SKM-1 (cell line): ENCODE results near the gene LSM4.

Source experiments
- DNase-seq: peaks from one replicate; lab custom pipeline; 2025; ENCODE audit not compliant: unreplicated experiment; lab: John Stamatoyannopoulos, UW

LSM4 gene

DNA sequence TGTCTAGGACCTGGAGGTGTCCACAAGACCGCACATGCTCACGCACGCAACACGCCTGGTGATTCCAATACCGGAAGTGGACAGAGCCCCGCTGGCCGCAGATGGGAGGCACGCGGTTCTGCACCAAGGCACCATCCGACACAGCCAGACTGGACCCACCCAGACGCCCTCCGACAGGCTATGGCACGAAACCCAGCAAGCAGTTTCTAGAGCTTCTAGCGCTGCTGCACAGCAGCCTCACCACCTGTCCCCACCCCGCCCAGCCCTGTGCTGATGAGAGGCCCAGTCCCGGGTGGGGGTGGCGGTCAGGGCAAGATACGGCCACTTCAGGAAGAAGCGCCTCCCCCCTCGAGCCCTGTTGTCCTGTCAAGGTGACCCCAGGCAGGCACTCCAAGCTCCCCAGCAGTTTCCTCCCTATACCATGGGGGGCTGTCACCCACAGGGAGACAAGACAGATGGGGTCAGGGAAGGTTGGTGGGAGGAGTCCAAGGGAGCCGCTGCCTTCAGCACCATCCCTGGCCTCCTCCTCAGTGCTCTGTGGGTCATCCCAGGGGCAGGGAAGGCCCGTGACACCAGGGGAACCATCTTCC lies 11.3 kb downstream of the LSM4 start:
- no peak for DNase-seq

DNA sequence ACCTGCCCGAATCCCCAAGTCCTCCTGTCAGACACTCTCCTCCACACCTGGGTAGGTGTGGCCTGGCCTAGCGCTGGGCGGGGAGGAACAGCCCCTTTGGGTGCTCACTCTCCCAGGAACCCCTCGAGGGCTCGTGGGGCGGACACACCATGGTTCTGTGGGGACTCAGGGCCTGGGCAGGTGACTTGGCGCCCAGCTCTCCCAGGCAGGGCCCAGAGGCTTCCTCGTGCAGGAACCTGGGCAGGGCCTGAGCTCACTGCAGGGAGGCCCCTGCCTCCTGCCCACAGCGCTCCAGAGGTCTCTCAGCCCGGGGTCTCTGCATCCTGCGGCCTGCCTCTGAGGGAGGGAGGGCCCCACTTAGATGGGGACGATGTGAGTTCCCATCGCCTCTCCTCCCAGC lies 11.9 kb downstream of the LSM4 start:
- no peak for DNase-seq

DNA sequence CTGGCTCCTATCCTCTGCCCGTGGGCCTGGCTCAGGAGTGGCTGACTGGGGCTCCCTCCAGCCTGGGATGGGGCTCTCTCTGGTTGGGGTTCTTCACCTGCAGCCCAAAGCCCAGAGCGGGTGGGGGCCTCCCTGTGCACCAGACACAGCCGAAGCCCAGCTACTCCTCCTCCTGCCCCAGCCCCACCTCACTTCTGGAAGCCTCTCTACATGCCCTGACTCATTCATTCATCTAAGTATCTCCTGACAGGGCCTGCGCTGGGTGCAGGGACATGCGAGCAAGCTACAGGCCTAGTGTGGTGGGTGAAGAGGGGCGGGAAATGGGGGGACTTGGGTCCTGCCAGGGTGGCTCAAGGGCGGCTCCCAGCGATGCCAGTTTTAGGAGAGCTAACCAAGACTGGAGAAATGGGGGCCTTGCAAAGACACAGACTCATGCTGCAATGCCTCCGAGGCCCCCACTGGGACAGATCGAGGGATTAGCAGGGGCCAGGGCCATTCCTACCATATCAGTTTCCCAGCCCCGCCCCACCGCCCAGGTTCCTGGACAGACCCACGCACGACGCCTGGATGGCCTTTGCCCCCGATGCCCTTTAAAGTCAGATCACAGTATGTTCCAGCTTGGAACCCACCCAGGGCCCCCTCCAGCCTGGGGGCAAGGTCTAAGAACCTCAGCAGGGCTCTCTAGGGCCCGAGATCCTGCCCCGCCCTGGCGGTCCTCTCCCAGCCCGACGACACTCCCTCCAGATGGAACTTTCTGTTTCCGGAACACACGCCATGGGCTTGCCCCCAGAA lies 12.6 kb downstream of the LSM4 start:
- no peak for DNase-seq

DNA sequence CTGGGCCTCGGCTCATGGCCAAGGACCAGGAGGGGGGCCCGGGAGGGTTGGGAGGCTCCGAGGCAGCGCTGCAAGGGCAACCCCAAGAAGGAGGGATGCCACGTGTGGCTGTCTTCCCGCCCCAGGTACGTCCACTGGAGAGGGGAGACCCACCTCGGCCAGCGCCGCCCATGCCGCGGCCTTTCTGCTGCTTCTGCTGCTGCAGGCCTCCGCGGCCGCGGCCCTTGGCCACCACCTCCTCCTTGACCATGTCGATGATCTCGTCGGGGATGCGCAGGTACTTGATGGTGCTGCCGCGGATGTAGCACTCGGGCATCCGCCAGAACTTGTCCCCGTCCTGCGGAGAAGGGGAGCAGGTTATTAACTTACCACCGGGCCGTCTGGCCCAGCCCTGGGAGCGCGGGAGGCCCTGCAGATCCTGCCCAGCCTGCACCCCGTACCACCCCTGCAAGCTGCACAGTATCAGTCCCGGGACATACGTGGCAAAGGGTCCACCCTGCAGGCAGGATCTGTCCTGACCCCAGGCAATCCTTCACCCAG lies 13.3 kb downstream of the LSM4 start:
- no peak for DNase-seq

DNA sequence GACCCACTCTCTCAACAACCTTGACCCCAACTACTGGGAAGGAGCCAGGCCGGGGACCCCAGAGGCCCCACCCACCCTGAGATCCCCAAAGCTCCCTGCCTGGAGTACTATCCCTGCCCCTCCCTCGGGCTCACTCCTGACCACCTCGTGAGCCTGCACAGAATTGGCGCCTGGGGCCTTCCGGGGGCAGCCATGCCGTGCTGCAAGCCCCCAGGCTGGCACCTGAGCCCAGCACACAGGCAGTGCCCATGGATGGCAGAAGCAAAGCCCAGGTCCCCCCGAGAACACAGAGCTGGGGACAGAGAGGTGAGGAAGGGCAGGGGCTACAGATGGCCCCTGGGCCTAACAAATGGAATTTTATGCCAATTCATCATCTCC lies 13.9 kb downstream of the LSM4 start:
- no peak for DNase-seq

DNA sequence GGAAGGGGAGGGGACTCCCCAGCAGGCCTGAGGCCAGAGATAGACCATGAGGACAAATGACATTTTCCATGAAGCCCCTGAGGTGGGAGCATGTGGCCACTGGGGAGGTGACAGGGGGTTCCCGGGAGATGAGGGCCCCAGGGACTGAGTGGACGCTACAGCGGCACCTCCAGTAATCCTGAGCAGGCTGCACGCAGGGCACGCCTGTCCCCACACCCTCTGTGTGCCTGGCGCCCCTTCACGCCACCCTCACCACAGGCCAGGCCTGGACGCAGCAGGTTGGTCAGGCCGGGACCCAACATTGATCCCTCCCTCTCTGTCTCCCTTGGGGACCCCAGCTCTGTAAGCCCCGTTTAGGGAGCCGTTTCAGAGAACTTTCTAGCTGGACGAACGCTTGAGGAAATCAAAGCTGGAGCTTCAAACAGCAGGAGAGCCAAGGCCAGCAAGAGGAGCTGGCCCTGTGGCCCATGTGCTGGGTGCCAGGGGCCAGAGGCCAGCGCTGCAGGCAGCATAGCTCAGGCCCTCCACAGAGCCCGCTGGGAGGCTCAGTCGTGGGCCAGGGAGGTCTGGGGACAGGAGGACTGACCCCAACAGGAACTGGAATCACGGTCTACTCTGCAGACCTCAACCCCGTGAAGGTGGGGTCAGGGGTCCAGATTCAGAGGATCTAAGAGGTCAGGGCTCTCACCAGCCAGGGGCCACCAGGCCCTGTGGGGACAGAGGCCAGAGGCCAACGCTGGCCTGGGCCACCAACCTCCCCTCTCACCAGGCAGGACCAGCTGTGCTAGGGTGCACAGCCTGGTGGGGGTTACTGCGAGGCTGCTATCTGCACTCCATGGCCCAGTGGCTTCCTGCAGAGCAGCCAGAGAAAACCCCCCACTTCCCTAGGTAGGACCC lies 14.6 kb downstream of the LSM4 start:
- DNase-seq = no peak

DNA sequence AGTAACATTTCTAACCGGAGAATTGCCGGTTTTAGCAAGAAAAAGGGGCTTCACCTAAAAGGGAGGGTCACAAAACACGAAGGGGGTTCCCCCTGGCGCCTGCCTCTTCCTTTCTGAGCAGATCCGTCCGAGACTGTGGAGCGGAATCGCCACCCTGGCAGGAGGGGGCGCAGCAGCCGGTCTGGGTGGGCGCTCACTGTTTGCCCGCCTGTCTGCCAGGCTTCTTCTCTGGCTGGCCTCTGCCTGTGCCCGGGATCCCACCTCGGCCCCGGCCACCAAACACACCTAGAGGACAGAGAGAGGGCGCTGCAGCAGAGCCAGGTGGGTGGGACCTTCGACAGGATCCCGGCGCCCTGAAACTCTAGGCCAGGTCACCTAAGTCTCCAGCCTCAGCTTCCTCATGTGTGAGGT lies 15.6 kb downstream of the LSM4 start:
- DNase-seq = no peak

DNA sequence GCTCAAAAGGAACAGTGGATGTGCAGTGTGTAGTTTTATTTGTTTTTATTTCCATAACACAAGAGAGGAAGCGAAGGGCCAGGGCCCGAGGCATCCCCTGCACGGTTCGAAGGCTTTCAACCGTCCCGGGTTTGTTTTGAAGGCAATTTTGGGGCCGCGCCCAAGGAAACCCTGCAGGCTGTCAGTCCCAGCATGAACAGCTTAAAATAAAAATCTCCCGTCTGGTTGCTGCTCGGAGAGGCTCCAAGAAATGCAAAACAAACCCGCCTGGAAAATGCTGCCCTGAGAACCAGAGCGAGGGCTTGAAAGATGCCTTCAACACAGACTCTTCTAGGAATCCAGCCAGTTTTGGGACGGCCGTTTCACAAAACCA lies 16.0 kb downstream of the LSM4 start:
- no peak for DNase-seq

DNA sequence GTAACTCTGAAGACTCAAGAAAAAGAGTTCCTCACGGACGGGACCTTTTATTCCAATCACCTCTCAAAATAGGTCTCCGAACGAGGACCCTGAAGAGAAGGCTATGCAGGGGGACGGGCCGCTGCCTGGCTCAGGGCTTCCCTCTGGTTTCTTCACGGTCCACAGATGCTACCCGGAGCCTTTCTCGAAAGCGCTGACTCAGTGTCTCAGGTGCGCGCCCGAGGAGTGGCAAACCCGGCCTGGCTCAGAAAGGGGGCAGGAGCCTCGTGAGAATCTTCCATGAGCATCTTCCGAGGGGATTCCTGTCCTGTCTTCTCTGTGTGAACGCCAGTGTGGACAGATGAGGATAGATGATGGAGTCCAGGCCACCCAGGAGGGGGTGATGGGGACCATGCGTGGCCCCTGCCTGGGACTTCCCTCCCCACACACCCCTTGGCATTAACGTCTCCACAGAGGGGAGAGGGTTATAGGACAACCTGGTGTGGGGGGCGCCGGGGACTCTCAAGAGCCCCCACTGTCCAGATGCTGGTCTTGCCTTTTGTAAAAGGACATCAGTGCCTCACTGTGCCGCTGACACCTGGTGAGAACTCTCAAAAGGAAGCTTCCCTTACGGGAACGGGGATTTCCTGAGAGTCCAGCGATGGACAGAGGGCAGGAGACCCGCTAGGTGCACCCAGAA lies 16.5 kb downstream of the LSM4 start:
- DNase-seq = no peak

DNA sequence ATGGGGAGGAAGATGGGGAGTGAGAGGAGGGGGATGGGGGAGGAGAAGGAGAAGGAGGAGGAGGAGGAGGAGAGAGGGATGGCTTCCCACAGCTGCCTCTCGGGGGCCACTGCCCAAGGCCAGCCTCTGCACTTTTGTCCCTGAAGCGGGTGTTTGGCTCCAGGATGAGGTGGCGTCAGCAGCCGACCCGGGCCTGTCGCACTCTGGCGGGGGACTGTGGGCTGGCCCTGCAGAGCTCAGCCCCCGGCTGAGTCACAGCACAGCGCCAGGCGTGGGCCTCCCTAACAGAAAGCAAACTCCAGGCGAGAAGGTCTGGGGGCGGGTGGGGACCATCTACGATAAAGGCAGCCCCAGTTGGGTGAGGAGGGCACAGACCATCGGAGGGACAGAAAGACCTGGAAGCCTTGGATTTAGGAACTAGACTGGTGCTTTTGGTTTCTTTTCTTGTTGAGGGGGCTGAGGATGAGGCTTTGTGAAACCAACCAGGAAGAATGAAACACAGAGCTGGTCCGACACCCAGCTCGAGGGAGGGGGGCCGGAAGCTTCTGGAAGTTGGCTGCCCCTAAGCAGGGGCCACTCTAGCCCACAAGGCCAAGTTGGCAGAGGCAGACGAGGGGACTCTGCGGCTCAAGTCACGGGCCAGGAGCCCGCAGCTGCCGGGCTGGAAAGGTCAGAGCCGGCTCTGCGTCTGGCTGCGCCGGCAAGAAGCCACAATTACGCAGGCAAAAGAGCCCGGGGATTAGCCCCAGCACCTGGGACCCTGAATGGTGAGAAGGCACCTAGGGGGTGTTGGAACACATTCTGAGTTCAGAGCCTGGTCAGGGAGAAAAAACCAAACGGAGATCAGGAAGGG lies 18.2 kb downstream of the LSM4 start:
- no peak for DNase-seq

DNA sequence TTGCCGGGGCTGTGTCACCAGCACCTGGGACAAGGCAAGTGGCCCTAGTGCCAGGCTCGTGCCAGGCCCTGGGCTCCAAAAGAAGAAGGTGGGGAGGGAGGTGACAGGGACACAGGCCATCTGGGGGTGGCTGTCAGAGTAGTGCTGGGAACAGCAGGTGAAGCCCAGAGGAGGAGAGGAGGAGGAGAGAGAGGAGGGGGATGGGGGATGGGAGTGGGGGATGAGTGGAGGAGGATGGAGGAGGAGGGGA lies 18.7 kb downstream of the LSM4 start:
- no peak for DNase-seq

DNA sequence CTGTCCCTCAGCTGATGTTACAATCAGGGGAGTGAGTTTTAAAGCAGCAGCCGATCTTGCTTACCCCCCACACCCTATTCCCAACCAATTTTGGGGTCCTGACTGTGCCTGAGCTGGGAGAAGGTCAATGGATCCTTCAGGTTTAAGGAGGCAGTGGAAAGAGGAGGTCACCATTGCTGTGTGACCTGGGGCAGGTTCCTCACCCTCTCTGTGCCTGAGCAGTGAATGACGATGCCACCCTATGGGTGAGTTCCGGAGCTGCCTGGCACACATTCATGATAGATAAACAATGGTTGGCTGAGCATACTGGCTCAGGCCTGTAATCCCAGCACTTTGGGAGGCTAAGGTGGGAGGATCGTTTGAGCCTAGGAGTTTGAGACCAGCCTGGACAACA lies 21.2 kb downstream of the LSM4 start:
- no peak for DNase-seq

DNA sequence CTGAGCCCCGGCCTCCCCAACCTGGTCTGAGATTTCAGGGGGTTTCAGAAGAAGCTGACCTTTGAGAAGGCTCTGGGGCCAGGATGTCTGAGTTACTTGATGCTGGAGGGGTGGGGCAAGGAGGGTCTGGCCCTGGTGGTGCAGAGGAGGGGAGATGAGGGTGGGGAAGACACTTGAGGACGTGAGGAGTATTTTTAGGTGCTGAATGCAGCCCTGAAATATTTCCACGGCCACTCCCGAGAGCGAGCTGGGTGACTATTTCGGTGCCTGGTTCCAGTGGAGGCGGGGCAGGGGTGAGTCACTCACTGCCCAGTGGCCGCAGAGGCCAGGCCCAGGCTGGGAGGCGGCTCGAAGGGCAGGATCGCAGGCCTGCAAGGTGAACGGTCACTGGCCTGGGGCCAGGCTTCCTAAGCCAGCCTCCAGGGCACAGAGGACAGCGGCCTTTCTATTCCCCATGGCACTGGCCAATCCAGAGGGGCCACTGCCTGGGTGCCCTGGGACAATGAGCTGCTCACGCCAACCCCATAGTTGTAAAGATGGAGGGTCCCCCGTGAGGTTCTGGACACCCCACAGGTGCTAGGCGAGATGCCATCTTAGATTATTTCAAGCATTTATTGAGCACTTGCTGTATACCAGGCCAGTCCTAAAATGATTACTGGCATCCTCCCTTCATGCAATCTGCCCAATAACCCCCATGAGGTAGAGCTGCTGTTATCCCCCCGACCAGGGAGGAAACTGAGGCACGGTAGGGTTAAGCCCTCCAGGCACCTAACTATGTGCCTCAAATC lies 21.8 kb downstream of the LSM4 start:
- DNase-seq = no peak

DNA sequence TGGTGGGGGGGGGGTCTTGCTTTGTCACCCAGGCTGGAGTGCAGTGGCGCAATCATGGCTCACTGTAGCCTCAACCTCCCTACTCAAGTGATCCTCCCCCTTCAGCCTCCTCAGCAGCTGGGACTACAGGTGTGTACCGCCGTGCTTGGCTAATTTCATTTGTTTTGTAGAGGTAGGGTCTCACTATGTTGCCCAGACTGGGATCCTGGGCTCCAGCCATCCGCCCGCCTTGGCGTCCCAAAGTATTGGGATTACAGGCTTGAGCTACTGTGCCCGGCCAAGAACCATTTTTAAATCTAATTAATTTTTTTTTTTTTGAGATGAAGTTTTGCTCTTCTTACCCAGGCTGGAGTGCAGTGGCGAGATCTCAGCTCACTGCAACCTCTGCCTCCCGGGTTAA lies 23.2 kb downstream of the LSM4 start:
- no peak for DNase-seq

DNA sequence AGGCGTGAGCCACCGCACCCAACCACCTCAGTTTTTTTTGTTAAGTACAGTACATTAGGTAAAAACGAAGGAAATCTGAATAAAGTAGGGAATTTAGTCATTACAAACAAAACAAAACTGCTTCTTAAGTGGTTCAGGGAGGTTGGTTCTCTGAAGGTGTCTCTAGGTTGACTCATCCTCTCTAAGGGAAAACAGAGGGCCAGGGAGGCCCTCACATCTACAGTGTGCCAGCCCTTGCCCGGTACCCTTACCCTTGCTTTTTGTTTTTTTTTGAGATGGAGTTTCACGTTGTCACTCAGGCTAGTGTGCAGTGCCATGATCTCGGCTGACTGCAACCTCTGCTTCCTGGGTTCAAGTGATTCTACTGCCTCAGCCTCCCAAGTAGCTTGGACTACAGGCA lies 24.3 kb downstream of the LSM4 start:
- DNase-seq = no peak

DNA sequence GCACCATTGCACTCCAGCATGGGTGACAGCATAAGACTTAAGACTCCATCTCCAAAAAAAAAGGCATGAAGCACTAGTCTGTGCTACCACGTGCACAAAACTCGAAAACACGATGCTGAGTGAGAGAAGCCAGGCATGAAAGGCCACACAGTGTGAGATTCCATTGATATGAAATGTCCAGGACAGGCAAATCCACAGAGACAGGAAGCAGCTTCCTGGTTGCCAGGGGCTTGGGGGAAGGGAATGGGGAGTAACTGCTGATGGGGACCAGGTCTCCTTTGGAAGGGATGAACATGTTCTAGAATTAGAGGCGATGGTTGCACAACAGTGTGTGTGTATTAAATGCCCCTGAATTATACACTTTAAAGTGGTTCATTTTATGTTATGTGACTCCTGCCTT lies 25.6 kb downstream of the LSM4 start:
- no peak for DNase-seq

DNA sequence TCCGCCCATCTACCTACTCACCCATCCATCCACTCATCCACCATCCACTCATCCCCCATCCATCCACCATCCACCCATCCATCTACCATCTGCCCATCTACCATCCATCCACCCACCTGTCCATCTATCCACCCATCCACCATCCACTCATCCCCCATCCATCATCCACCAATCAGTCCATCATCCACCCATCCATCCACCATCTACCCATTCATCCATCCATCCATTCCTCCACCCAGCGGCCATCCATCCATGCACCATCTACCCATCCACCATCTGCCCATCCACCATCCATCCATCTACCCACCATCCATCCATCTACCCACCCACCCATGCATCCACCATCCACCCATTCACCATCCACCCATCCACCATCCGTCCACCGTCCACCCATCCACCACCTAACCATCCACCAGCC lies 27.8 kb downstream of the LSM4 start:
- no peak for DNase-seq

DNA sequence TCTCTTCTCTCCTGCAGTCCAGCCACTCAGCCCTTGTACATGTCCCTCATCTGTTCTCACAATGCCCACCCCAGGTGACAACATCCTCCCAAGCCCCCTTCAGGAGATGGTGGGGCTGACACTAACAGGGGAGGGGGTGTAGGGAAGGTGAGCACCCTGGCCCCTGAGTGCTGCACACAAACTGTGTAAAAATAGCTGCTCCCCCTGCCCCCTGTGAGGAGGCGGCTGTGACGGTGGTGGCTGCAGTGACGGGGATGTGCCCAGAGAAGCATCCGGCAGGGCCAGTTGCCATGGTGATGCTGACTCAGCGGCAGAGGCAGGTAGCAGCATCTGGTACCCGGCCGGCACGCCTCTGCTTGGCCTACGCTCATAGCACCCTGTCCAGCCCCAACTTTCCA lies 28.4 kb downstream of the LSM4 start:
- DNase-seq = no peak

DNA sequence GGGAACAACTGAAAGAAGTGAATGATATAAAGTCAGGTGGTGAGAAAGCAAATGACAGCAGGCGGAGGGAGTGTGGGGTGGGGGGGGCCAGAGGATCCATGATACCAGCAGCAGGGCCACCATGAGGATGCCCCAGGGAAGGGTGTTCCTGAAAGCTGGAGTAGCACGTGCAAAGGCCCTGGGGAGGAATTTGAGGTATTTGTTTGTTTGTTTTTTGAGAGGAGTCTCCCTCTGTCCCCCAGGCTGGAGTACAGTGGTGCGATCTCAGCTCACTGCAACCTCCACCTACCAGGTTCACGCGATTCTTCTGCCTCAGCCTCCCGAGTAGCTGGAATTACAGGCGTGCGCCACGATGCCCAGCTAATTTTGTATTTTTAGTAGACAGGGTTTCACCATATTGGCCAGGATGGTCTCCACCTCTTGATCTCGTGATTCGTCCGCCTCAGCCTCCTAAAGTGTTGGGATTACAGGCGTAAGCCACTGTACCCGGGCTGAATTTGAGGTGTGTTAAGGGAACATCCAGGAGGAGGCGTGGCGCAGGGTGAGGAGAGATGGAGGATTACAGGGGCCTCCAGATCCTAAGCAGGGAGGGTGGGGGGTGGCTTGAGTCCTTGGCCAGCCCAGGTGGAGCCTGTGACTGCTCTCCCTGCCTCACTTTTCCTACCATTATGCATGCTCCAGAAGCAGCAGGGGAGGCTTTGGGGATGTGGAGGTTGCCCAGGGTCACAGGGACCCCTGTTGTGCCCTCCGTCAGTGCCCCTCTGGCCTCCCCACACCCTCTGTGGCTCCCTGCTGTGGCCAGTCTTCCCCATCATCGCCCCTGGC lies 29.0 kb downstream of the LSM4 start:
- DNase-seq = no peak
